BE2C (cell line): ENCODE results near the gene PROB1.
"Not testable (repeated sequence)": the region's sequence is repeated elsewhere in the genome, so short reads cannot be mapped to it uniquely, and the experiment has no call there.

Experiments
- DNase-seq: peaks from one replicate; pipeline ENCODE4 v3.0.0-alpha.2; 2020
- H3K27me3 ChIP-seq: fragments of 250-450 bp; sonication (Bioruptor Pico); 2 replicates; pipeline ENCODE4 v1.5.1; 2020; ENCODE audit warnings: mild to moderate bottlenecking
- H3K36me3 ChIP-seq: fragments of 250-450 bp; sonication (Bioruptor Pico); 2 replicates; pipeline ENCODE4 v1.5.1; 2020; ENCODE audit warnings: mild to moderate bottlenecking
- H3K4me1 ChIP-seq: fragments of 250-450 bp; sonication (Bioruptor Pico); 2 replicates; pipeline ENCODE4 v1.5.1; 2020
- H3K4me3 ChIP-seq: 2 replicates; pipeline ENCODE4 v1.5.1; 2011; ENCODE audit warnings: low read depth, low read length
- H3K9me3 ChIP-seq: fragments of 250-450 bp; sonication (Bioruptor Pico); 2 replicates; pipeline ENCODE4 v1.5.1; 2020
- CTCF ChIP-seq: IDR thresholded peaks from 2 replicates; pipeline ENCODE4 v1.5.1; 2012; ENCODE audit warnings: mild to moderate bottlenecking, low read depth, low read length

The PROB1 gene

GRCh38 chr5:139391570-139392323, 3.2 kb downstream of the PROB1 start:
- TF ChIP-seq CTCF = no peak
- Histone ChIP-seq H3K36me3 (no peaks in the 10 kb centered on the region), H3K27me3 (peaks cover 31% of the 10 kb centered on the region), H3K4me1 (peaks cover 8% of the 10 kb centered on the region), H3K4me3 (no peak overlapping the region), H3K9me3 (no peaks in the 10 kb centered on the region)
- no peak for DNase-seq

GRCh38 chr5:139390639-139391569, 4.0 kb downstream of the PROB1 start:
- DNase-seq = no peak
- no peak for TF ChIP-seq CTCF
- H3K27me3 ChIP-seq = peaks cover 31% of the 10 kb centered on the region
- peaks cover 8% of the 10 kb centered on the region for H3K4me1 ChIP-seq
- no peak overlapping the region for H3K4me3 ChIP-seq
- H3K36me3 ChIP-seq = no peaks in the 10 kb centered on the region
- H3K9me3 ChIP-seq = no peaks in the 10 kb centered on the region

GRCh38 chr5:139389701-139390638, 4.9 kb downstream of the PROB1 start, which contains the start of gene MZB1:
Gene MZB1 (minus strand): TSS chr5:139389913. CDS start chr5:139389856, 57 bp downstream.
- DNase-seq = no peak
- no peaks in the 10 kb centered on the region for H3K36me3 ChIP-seq
- TF ChIP-seq CTCF = no peak
- peaks cover 29% of the 10 kb centered on the region for H3K27me3 ChIP-seq
- peaks cover 8% of the 10 kb centered on the region for H3K4me1 ChIP-seq
- H3K9me3 ChIP-seq = no peaks in the 10 kb centered on the region
- no peak within 1 kb of the TSS for H3K4me3 ChIP-seq

- peak; percentile 42 for DNase-seq
- peaks cover 12% of the 10 kb centered on the region for H3K27me3 ChIP-seq
- H3K4me3 ChIP-seq = no peak overlapping the region; the same call in 1 of the 2 replicates
- H3K4me1 ChIP-seq = peaks cover 13% of the 10 kb centered on the region
- H3K36me3 ChIP-seq = no peaks in the 10 kb centered on the region
- H3K9me3 ChIP-seq = no peaks in the 10 kb centered on the region
- TF ChIP-seq CTCF = no peak
Observed at GRCh38 chr5:139388198-139388821, 6.6 kb downstream of the PROB1 start.

- no peak for TF ChIP-seq CTCF
- H3K4me3 ChIP-seq = no peak overlapping the region
- peaks cover 6% of the 10 kb centered on the region for H3K27me3 ChIP-seq
- peaks cover 16% of the 10 kb centered on the region for H3K4me1 ChIP-seq
- no peaks in the 10 kb centered on the region for H3K9me3 ChIP-seq
- no peak for DNase-seq
- no peaks in the 10 kb centered on the region for H3K36me3 ChIP-seq
Observed at GRCh38 chr5:139387611-139388197, 7.2 kb downstream of the PROB1 start.

- H3K4me3 ChIP-seq, H3K36me3 ChIP-seq, DNase-seq, H3K27me3 ChIP-seq, H3K9me3 ChIP-seq: not testable (repeated sequence)
- H3K4me1 ChIP-seq = peaks cover 19% of the 10 kb centered on the region
Observed at GRCh38 chr5:139386956-139387355, 7.9 kb downstream of the PROB1 start.
